Neural cell (in vitro differentiated cells): ENCODE measurements around the gene CYP46A1.

ENCODE experiments used
- CTCF ChIP-seq: fragments of 450-650 bp; IDR thresholded peaks from 2 replicates; pipeline ENCODE4 v1.5.1; 2014; ENCODE audit warnings: antibody characterized with exemption, mild to moderate bottlenecking, moderate library complexity; ENCODE audit not compliant: poor library complexity, severe bottlenecking
- EZH2 ChIP-seq: fragments of 200-600, 300-800 bp; shearing (Covaris generic), sonication (generic); IDR thresholded peaks from 2 replicates; pipeline ENCODE4 v1.6.1; 2014; ENCODE audit warnings: antibody characterized with exemption, low read length, borderline replicate concordance, mild to moderate bottlenecking; ENCODE audit not compliant: insufficient read depth, poor library complexity, severe bottlenecking
- MXI1 ChIP-seq: fragments of 450-650 bp; conservative IDR thresholded peaks from 2 replicates; pipeline ENCODE4 v1.6.1; 2014; ENCODE audit warnings: antibody characterized with exemption, mild to moderate bottlenecking; ENCODE audit not compliant: poor library complexity, severe bottlenecking
- POLR2AphosphoS5 ChIP-seq: IDR thresholded peaks from 2 replicates; pipeline ENCODE4 v1.6.1; 2012
- RAD21 ChIP-seq: fragments of 450-650 bp; conservative IDR thresholded peaks from 2 replicates; pipeline ENCODE4 v1.6.1; 2014; ENCODE audit warnings: antibody characterized with exemption, mild to moderate bottlenecking, moderate library complexity
- REST ChIP-seq: IDR thresholded peaks from 2 replicates; pipeline ENCODE4 v1.6.1; 2012; ENCODE audit warnings: borderline replicate concordance
- SMC3 ChIP-seq: fragments of 450-650 bp; conservative IDR thresholded peaks from 2 replicates; pipeline ENCODE4 v1.6.1; 2014; ENCODE audit warnings: antibody characterized with exemption, mild to moderate bottlenecking, moderate library complexity; ENCODE audit not compliant: poor library complexity

GRCh38 chr14:99718811-99719192 lies 34.7 kb downstream of the CYP46A1 start:
- no peak for TF ChIP-seq EZH2
- no peak for TF ChIP-seq POLR2AphosphoS5
- no peak for TF ChIP-seq CTCF
- no peak for TF ChIP-seq MXI1
- TF ChIP-seq RAD21, result no peak
- no peak for TF ChIP-seq REST
- no peak for TF ChIP-seq SMC3
